ENCODE results near the gene PLCD4. TPM values are rescaled to one million over a fixed set of nuclear protein-coding genes. Genes with fewer than 3 reads are reported as not detected.

Gene PLCD4
- total RNA-seq, 1 experiment from 2014 or later = 0.42 TPM

- Mint-ChIP-seq H3K27me3 (ENCODE audit: low read depth) (no peaks in the 10 kb centered on the region; the same call in 1 of the 2 replicates), H3K4me3 (no peak overlapping the region), H3K27ac (peak overlapping the region in 1 of 3 experiments; percentile 44; a peak in 2 of 7 replicates), H3K4me1 (no peaks in the 10 kb centered on the region), H3K9me3 (no peaks in the 10 kb centered on the region), H3K36me3 (ENCODE audit: insufficient read depth in 1 of 3, low read depth in 3 of 3) (no peaks in the 10 kb centered on the region; a peak in 1 of 7 replicates)
- H2BK12ac ChIP-seq (ENCODE audit: insufficient read length, low read depth, low read length) = no peak overlapping the region
- H2BK15ac ChIP-seq (ENCODE audit: low read depth, low read length) = no peak overlapping the region
- no CpG with 5 or more reads among the region's 9 CpGs for WGBS (ENCODE audit: extremely low coverage, insufficient read length, low lambda C conversion rate)
- H3T11ph ChIP-seq (ENCODE audit: low read length) = no peak overlapping the region
- no peaks in the 10 kb centered on the region for H3K27me3 ChIP-seq (ENCODE audit: insufficient read depth, low read length)
- H4K8ac ChIP-seq (replicated peaks; ENCODE audit: insufficient read length, low read depth, low read length) = no peak overlapping the region
- H3K4me1 ChIP-seq (ENCODE audit: insufficient read depth, low read length) = no peaks in the 10 kb centered on the region
- no peaks in the 10 kb centered on the region for H3K23me2 ChIP-seq (ENCODE audit: insufficient read length, low read depth, low read length, poor library complexity, severe bottlenecking)
- no peak overlapping the region for H2AFZ ChIP-seq (ENCODE audit: low read length)
- H3K79me2 ChIP-seq (ENCODE audit: insufficient read depth, low read length) = no peaks in the 10 kb centered on the region
- H3K23ac ChIP-seq (ENCODE audit: insufficient read length, low read depth, low read length) = no peak overlapping the region
- H3K14ac ChIP-seq (ENCODE audit: insufficient read depth, low read length) = no peak overlapping the region
- H3K4me2 ChIP-seq (ENCODE audit: insufficient read depth, insufficient read length, low read length) = no peak overlapping the region
- no peaks in the 10 kb centered on the region for H3K9me3 ChIP-seq (ENCODE audit: control insufficient read depth, low read depth, low read length)
- no peak overlapping the region for H3K18ac ChIP-seq (ENCODE audit: insufficient read length, low read depth, low read length)
- no peak overlapping the region for H3K4ac ChIP-seq (ENCODE audit: low read depth, low read length)
- no peaks in the 10 kb centered on the region for H4K20me1 ChIP-seq (ENCODE audit: control insufficient read depth, insufficient read depth, insufficient read length)
- H3K79me1 ChIP-seq (ENCODE audit: insufficient read depth, low read depth, low read length, poor library complexity, severe bottlenecking) = no peaks in the 10 kb centered on the region
- DNase-seq = no peak
- no peak overlapping the region for H3K27ac ChIP-seq (ENCODE audit: insufficient read length, low read depth, low read length)
- no peak overlapping the region for H3K9ac ChIP-seq (ENCODE audit: extremely low read depth, insufficient read length, low read length)
- no peak overlapping the region for H3K56ac ChIP-seq (ENCODE audit: insufficient read length, low read depth, low read length)
- no peak overlapping the region for H2BK5ac ChIP-seq (ENCODE audit: insufficient read length, low read length)
- no peak overlapping the region for H2BK120ac ChIP-seq (ENCODE audit: low read depth, low read length, poor library complexity, severe bottlenecking)
- no peak overlapping the region for H2AK5ac ChIP-seq (ENCODE audit: insufficient read length, low read length)
- no peak overlapping the region for H4K91ac ChIP-seq (ENCODE audit: insufficient read length, low read depth, low read length)
- no peak overlapping the region for H4K5ac ChIP-seq (ENCODE audit: insufficient read length, low read depth, low read length)
- H2BK20ac ChIP-seq (ENCODE audit: low read depth, low read length, poor library complexity, severe bottlenecking) = no peak overlapping the region
- TF ChIP-seq CTCF (conservative IDR thresholded peaks at IDR 0.05) = peak; percentile 26; the same call in 1 of the 3 replicates
Observed at GRCh38 chr2:218618102-218618860, 10.6 kb downstream of the PLCD4 start.
